IMR-90 (cell line): ENCODE results near the gene EMSY. TPM values are rescaled to one million over a fixed set of nuclear protein-coding genes. Genes with fewer than 3 reads are reported as not detected.

Experiments
- ATAC-seq: fragments of 200-7000 bp; cut with Tn5 transposase; 2 replicates; pipeline ENCODE4 v1.9.1; 2020; ENCODE audit warnings: low read depth, mild to moderate bottlenecking, moderate library complexity
- BruUV-seq: library from RNA; stranded (reverse); fragments of 400-500 nt; replicated peaks from 2 replicates; lab custom pipeline; 2021; lab: Mats Ljungman, UMichigan
- CTCF ChIA-PET: fragments of 300-600 bp; formaldehyde crosslinking; extraction: SDS; loops from one replicate; lab custom pipeline; 2021; ENCODE audit warnings: antibody characterized with exemption; lab: Yijun Ruan, JAX
- POLR2A ChIA-PET: fragments of 300-600 bp; sonication (Branson Sonifier 250); formaldehyde crosslinking; loops from one replicate; lab custom pipeline; 2022; ENCODE audit warnings: antibody characterized with exemption; ENCODE audit not compliant: unreplicated experiment; lab: Charles Lee
- DNase-seq: peaks from one replicate; pipeline ENCODE4 v3.0.0; 2013
- H2AFZ ChIP-seq: replicated peaks from 2 replicates; pipeline ENCODE3; 2013; ENCODE audit warnings: low read length, mild to moderate bottlenecking; ENCODE audit not compliant: poor library complexity
- H2AK5ac ChIP-seq: 2 replicates; pipeline ENCODE4 v1.6.1; 2013; ENCODE audit warnings: low read depth, low read length, inconsistent platforms
- H2AK9ac ChIP-seq: replicated peaks from 2 replicates; pipeline ENCODE3; 2013; ENCODE audit warnings: mild to moderate bottlenecking, low read depth, low read length, moderate library complexity; ENCODE audit not compliant: poor library complexity
- H2BK120ac ChIP-seq: 2 replicates; pipeline ENCODE4 v1.6.1; 2013; ENCODE audit warnings: low read depth, low read length, inconsistent platforms
- H2BK15ac ChIP-seq: 3 replicates; pipeline ENCODE4 v1.6.1; 2013; ENCODE audit warnings: low read depth, low read length, inconsistent platforms
- H2BK20ac ChIP-seq: 2 replicates; pipeline ENCODE4 v1.6.1; 2013; ENCODE audit warnings: low read depth, mild to moderate bottlenecking, inconsistent platforms, low read length, moderate library complexity
- H2BK5ac ChIP-seq: 2 replicates; pipeline ENCODE4 v1.6.1; 2013; ENCODE audit warnings: mild to moderate bottlenecking, low read depth, low read length, inconsistent platforms; ENCODE audit not compliant: poor library complexity, severe bottlenecking
- H3K14ac ChIP-seq: replicated peaks from 2 replicates; pipeline ENCODE4 v1.6.1; 2013; ENCODE audit warnings: low read depth, low read length, inconsistent platforms
- H3K18ac ChIP-seq: 2 replicates; pipeline ENCODE4 v1.6.1; 2013; ENCODE audit warnings: low read depth, low read length, control low read depth
- H3K23ac ChIP-seq: 2 replicates; pipeline ENCODE4 v1.6.1; 2013; ENCODE audit warnings: low read depth, low read length, inconsistent platforms
- H3K27ac ChIP-seq: 2 replicates; pipeline ENCODE4 v1.5.1; 2013; ENCODE audit warnings: mild to moderate bottlenecking, control low read depth, low read length; ENCODE audit not compliant: insufficient read depth
- H3K27me3 ChIP-seq: 2 replicates; pipeline ENCODE4 v1.6.1; 2013; ENCODE audit warnings: low read length; ENCODE audit not compliant: control insufficient read depth, insufficient read depth
- H3K36me3 ChIP-seq: 2 replicates; pipeline ENCODE4 v1.6.1; 2013; ENCODE audit warnings: low read length, mixed read lengths; ENCODE audit not compliant: control insufficient read depth, insufficient read depth
- H3K4ac ChIP-seq: 2 replicates; pipeline ENCODE4 v1.6.1; 2013; ENCODE audit warnings: low read depth, low read length, inconsistent platforms
- H3K4me1 ChIP-seq: 2 replicates; pipeline ENCODE4 v1.6.1; 2013; ENCODE audit warnings: low read length, mixed read lengths; ENCODE audit not compliant: control insufficient read depth, insufficient read depth
- H3K4me2 ChIP-seq: 2 replicates; pipeline ENCODE4 v1.6.1; 2013; ENCODE audit warnings: low read depth, mild to moderate bottlenecking, control low read depth, low read length, moderate library complexity
- H3K4me3 ChIP-seq: 2 replicates; pipeline ENCODE4 v1.5.1; 2013; ENCODE audit warnings: low read depth, mild to moderate bottlenecking, control low read depth, low read length, moderate library complexity; ENCODE audit not compliant: insufficient read depth
- H3K56ac ChIP-seq: 2 replicates; pipeline ENCODE4 v1.6.1; 2013; ENCODE audit warnings: low read length, inconsistent platforms; ENCODE audit not compliant: insufficient read depth; ENCODE audit errors: extremely low read depth
- H3K79me1 ChIP-seq, 2 experiments: 2 replicates each; pipeline ENCODE4 v1.6.1; 2013; ENCODE audit warnings: low read length in 2 of 2, inconsistent platforms in 1 of 2, low read depth in 1 of 2
- H3K9ac ChIP-seq: 2 replicates; pipeline ENCODE4 v1.6.1; 2013; ENCODE audit warnings: low read depth, low read length, control low read depth
- H3K9me1 ChIP-seq: 2 replicates; pipeline ENCODE4 v1.6.1; 2013; ENCODE audit warnings: low read length, inconsistent platforms; ENCODE audit not compliant: insufficient read depth
- H3K9me3 ChIP-seq: 2 replicates; pipeline ENCODE4 v1.6.1; 2013; ENCODE audit warnings: low read length; ENCODE audit not compliant: control insufficient read depth, insufficient read depth
- H4K20me1 ChIP-seq: 2 replicates; pipeline ENCODE4 v1.6.1; 2013; ENCODE audit warnings: low read length, inconsistent platforms; ENCODE audit not compliant: insufficient read depth
- H4K5ac ChIP-seq: 2 replicates; pipeline ENCODE4 v1.6.1; 2013; ENCODE audit warnings: mild to moderate bottlenecking, low read depth, low read length, control low read depth
- H4K8ac ChIP-seq, 2 experiments: 2 replicates each; pipeline ENCODE4 v1.6.1; 2013; ENCODE audit warnings: low read depth in 2 of 2, low read length in 2 of 2, control low read depth in 1 of 2, inconsistent platforms in 1 of 2
- H4K91ac ChIP-seq: 2 replicates; pipeline ENCODE4 v1.6.1; 2013; ENCODE audit warnings: low read depth, low read length, inconsistent platforms; ENCODE audit not compliant: insufficient read depth
- BHLHE40 ChIP-seq: fragments of 150-350 bp; IDR thresholded peaks from 2 replicates; pipeline ENCODE4 v1.6.1; 2016; ENCODE audit warnings: mild to moderate bottlenecking, low read depth, low read length
- CEBPB ChIP-seq: IDR thresholded peaks from 2 replicates; pipeline ENCODE4 v1.6.1; 2012; ENCODE audit warnings: low read depth, low read length, improper control_type of control experiment
- CHD1 ChIP-seq: IDR thresholded peaks from 2 replicates; pipeline ENCODE4 v1.6.1; 2012; ENCODE audit warnings: low read depth, low read length, improper control_type of control experiment
- FOS ChIP-seq: fragments of 150-350 bp; IDR thresholded peaks from 2 replicates; pipeline ENCODE4 v1.6.1; 2016; ENCODE audit warnings: low read depth, low read length
- MAFK ChIP-seq: IDR thresholded peaks from 2 replicates; pipeline ENCODE4 v1.6.1; 2012; ENCODE audit warnings: low read depth, low read length, improper control_type of control experiment
- MAZ ChIP-seq: IDR thresholded peaks from 2 replicates; pipeline ENCODE4 v1.6.1; 2012; ENCODE audit warnings: low read depth, mild to moderate bottlenecking, low read length, improper control_type of control experiment, moderate library complexity, borderline replicate concordance
- MXI1 ChIP-seq: IDR thresholded peaks from 2 replicates; pipeline ENCODE4 v1.6.1; 2012; ENCODE audit warnings: low read depth, mild to moderate bottlenecking, low read length, moderate library complexity, borderline replicate concordance
- NFE2L2 ChIP-seq: fragments of 150-350 bp; IDR thresholded peaks from 2 replicates; pipeline ENCODE4 v1.6.1; 2016; ENCODE audit warnings: low read depth, mild to moderate bottlenecking, low read length
- POLR2A ChIP-seq: IDR thresholded peaks from 2 replicates; pipeline ENCODE4 v1.6.1; 2012; ENCODE audit warnings: mild to moderate bottlenecking, low read depth, low read length
- RAD21 ChIP-seq: IDR thresholded peaks from 2 replicates; pipeline ENCODE4 v1.6.1; 2012; ENCODE audit warnings: low read length, improper control_type of control experiment
- RCOR1 ChIP-seq: IDR thresholded peaks from 2 replicates; pipeline ENCODE4 v1.6.1; 2012; ENCODE audit warnings: mild to moderate bottlenecking, low read length, improper control_type of control experiment; ENCODE audit not compliant: insufficient replicate concordance
- RFX5 ChIP-seq: IDR thresholded peaks from 2 replicates; pipeline ENCODE4 v1.8.0; 2012; ENCODE audit warnings: low read depth, mild to moderate bottlenecking, low read length, moderate library complexity
- SMC3 ChIP-seq: fragments of 150-350 bp; IDR thresholded peaks from 2 replicates; pipeline ENCODE4 v1.6.1; 2016; ENCODE audit warnings: low read depth, mild to moderate bottlenecking, antibody characterized with exemption, low read length, moderate library complexity
- dilution Hi-C: fragments of 300-500 bp; cut with HindIII; formaldehyde crosslinking; loops from one replicate; pipeline ENCODE4 v1.14.3; 2018; ENCODE audit warnings: low sequenced_read_pairs; ENCODE audit not compliant: unreplicated experiment
- in situ Hi-C: fragments of 300-500 bp; cut with MboI; formaldehyde crosslinking; loops from 3 replicates; pipeline ENCODE4 v1.14.3; 2019; ENCODE audit warnings: low sequenced_read_pairs, inconsistent platforms, mixed read lengths
- intact Hi-C: fragments of 100-400 bp; cut with micrococcal nuclease; formaldehyde crosslinking; loops from 2 replicates; pipeline ENCODE4 v1.10.0; 2022
- polyA plus RNA-seq, 3 experiments: library from polyadenylated mRNA; depleted of rRNA; stranded (reverse); fragments of >200 nt; gene quantifications; 2 replicates each; pipeline ENCODE4 v1.2.3, GENCODE V29; 2012; ENCODE audit warnings: low replicate concordance in 1 of 3
- total RNA-seq: library from RNA; depleted of rRNA; stranded (reverse); fragments of >200 nt; gene quantifications from 2 replicates; pipeline ENCODE4 v1.2.3, GENCODE V29; 2012
- TF ChIP-seq, protein P1 (sequence below): conservative IDR thresholded peaks from 2 replicates; pipeline ENCODE4 v1.5.1; 2012; ENCODE audit warnings: mild to moderate bottlenecking, low read depth, low read length, improper control_type of control experiment
- TF ChIP-seq, protein P2 (sequence below): fragments of 150-350 bp; IDR thresholded peaks from 2 replicates; pipeline ENCODE4 v1.6.1; 2017; ENCODE audit warnings: mild to moderate bottlenecking, antibody characterized with exemption, low read length, low read depth
- TF ChIP-seq, protein P3 (sequence below): fragments of 150-350 bp; IDR thresholded peaks from 2 replicates; pipeline ENCODE4 v1.6.1; 2016; ENCODE audit warnings: low read depth, mild to moderate bottlenecking, low read length, moderate library complexity, borderline replicate concordance

EMSY gene
- total and polyA plus RNA-seq, 2 of the 4 experiments (the other 2 are of a cell fraction), result 14.1 to 22.0 TPM

DNA sequence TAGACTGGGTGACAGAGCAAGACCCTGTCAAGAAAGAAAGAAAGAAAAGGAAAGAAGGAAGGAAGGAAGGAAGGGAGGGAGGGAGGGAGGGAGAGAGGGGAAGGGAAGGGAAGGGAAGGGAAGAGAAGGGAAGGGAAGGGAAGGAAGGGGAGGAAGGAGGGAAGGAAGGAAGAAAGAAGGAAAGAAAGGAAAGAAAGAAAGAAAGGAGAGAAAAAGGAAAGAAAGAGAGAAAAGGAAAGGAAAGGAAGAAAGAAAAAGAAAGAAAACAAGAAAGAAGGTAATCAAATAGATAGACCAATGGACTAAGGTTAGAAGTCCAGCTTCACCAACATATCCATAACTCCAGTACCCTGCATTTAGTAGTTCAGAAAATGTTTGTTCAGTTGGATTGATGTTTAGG, 18.2 kb upstream of the EMSY start:
- no peak for DNase-seq
- no peak overlapping the region for H4K5ac ChIP-seq
- H2BK20ac ChIP-seq, result no peak overlapping the region
- no peak overlapping the region for H2AK9ac ChIP-seq
- H2BK120ac ChIP-seq, result no peak overlapping the region
- H3K4me3 ChIP-seq, result no peak overlapping the region
- TF ChIP-seq, protein P1, sequence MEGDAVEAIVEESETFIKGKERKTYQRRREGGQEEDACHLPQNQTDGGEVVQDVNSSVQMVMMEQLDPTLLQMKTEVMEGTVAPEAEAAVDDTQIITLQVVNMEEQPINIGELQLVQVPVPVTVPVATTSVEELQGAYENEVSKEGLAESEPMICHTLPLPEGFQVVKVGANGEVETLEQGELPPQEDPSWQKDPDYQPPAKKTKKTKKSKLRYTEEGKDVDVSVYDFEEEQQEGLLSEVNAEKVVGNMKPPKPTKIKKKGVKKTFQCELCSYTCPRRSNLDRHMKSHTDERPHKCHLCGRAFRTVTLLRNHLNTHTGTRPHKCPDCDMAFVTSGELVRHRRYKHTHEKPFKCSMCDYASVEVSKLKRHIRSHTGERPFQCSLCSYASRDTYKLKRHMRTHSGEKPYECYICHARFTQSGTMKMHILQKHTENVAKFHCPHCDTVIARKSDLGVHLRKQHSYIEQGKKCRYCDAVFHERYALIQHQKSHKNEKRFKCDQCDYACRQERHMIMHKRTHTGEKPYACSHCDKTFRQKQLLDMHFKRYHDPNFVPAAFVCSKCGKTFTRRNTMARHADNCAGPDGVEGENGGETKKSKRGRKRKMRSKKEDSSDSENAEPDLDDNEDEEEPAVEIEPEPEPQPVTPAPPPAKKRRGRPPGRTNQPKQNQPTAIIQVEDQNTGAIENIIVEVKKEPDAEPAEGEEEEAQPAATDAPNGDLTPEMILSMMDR, result no peak
- TF ChIP-seq BHLHE40 (no peak), NFE2L2 (no peak), RFX5 (no peak), RCOR1 (no peak), MAZ (no peak), CEBPB (no peak), RAD21 (no peak), MXI1 (no peak), SMC3 (no peak), MAFK (no peak), POLR2A (no peak), CHD1 (no peak), FOS (no peak)
- TF ChIP-seq, protein P2, sequence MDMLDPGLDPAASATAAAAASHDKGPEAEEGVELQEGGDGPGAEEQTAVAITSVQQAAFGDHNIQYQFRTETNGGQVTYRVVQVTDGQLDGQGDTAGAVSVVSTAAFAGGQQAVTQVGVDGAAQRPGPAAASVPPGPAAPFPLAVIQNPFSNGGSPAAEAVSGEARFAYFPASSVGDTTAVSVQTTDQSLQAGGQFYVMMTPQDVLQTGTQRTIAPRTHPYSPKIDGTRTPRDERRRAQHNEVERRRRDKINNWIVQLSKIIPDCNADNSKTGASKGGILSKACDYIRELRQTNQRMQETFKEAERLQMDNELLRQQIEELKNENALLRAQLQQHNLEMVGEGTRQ, result no peak
- TF ChIP-seq, protein P3, sequence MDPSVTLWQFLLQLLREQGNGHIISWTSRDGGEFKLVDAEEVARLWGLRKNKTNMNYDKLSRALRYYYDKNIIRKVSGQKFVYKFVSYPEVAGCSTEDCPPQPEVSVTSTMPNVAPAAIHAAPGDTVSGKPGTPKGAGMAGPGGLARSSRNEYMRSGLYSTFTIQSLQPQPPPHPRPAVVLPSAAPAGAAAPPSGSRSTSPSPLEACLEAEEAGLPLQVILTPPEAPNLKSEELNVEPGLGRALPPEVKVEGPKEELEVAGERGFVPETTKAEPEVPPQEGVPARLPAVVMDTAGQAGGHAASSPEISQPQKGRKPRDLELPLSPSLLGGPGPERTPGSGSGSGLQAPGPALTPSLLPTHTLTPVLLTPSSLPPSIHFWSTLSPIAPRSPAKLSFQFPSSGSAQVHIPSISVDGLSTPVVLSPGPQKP, result no peak
- H3K56ac ChIP-seq, result no peak overlapping the region
- H4K8ac ChIP-seq, result no peak overlapping the region
- H3K9ac ChIP-seq, result no peak overlapping the region
- no peak overlapping the region for H3K4ac ChIP-seq
- no peak overlapping the region for H2BK5ac ChIP-seq
- H4K20me1 ChIP-seq, result no peaks in the 10 kb centered on the region
- H3K79me1 ChIP-seq, result no peaks in the 10 kb centered on the region
- H2BK15ac ChIP-seq, result no peak overlapping the region
- intact Hi-C loops (no loop called here), dilution Hi-C loops (no loop called here), in situ Hi-C loops (no loop called here)
- H3K23ac ChIP-seq, result no peak overlapping the region
- no peak for ATAC-seq
- H3K14ac ChIP-seq, result no peak overlapping the region
- no peak overlapping the region for H4K91ac ChIP-seq
- no peaks in the 10 kb centered on the region for H3K9me1 ChIP-seq
- CTCF ChIA-PET, result no interaction called here
- H3K36me3 ChIP-seq, result no peaks in the 10 kb centered on the region
- no peaks in the 10 kb centered on the region for H3K9me3 ChIP-seq
- H2AK5ac ChIP-seq, result no peak overlapping the region
- H3K27me3 ChIP-seq, result peaks cover 33% of the 10 kb centered on the region
- no TSS peak for BruUV-seq
- no peak overlapping the region for H3K27ac ChIP-seq
- H3K4me1 ChIP-seq, result no peaks in the 10 kb centered on the region
- no peak overlapping the region for H3K18ac ChIP-seq
- no peak overlapping the region for H3K4me2 ChIP-seq
- H2AFZ ChIP-seq, result no peak overlapping the region
- POLR2A ChIA-PET, result no interaction called here
